ENCODE results near the gene RFFL. TPM values are rescaled to one million over a fixed set of nuclear protein-coding genes. Genes with fewer than 3 reads are reported as not detected.

Gene RFFL
- total RNA-seq, 1 experiment from 2014 or later: 29.6 TPM

DNA sequence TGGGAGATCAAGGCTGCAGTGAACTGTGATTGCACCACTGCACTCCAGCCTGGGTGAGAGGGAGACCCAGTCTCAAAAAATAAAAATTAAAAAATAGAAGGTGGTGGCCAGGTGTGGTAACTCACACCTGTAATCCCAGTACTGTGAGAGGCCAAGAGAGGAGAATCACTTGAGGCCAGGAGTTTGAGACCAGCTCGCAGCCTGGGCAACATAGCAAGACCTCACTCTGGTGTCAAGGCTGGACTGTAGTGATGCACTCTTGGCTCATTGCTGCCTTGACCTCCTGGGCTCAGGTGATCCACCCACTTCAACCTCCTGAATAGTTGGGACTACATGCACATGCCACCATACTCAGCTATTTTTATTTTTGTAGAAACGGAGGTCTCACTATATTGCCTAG lies 13.3 kb downstream of the RFFL start:
- intact Hi-C loops (cut with micrococcal nuclease; ENCODE audit: unreplicated experiment): no loop called here
- Mint-ChIP-seq H3K9me3 (ENCODE audit: unreplicated experiment) (no peaks in the 10 kb centered on the region), H3K4me3 (ENCODE audit: unreplicated experiment) (no peak overlapping the region), H3K4me1 (ENCODE audit: low read depth, unreplicated experiment) (peaks cover 34% of the 10 kb centered on the region), H3K36me3 (ENCODE audit: insufficient read depth, unreplicated experiment) (peaks cover 6% of the 10 kb centered on the region), H3K27ac (ENCODE audit: unreplicated experiment) (no peak overlapping the region), H3K27me3 (ENCODE audit: insufficient read depth, unreplicated experiment) (no peaks in the 10 kb centered on the region)
- H3K9me3 ChIP-seq: no peaks in the 10 kb centered on the region
- CTCF ChIA-PET: no interaction called here
- DNase-seq: no peak
- TF ChIP-seq, protein P1, sequence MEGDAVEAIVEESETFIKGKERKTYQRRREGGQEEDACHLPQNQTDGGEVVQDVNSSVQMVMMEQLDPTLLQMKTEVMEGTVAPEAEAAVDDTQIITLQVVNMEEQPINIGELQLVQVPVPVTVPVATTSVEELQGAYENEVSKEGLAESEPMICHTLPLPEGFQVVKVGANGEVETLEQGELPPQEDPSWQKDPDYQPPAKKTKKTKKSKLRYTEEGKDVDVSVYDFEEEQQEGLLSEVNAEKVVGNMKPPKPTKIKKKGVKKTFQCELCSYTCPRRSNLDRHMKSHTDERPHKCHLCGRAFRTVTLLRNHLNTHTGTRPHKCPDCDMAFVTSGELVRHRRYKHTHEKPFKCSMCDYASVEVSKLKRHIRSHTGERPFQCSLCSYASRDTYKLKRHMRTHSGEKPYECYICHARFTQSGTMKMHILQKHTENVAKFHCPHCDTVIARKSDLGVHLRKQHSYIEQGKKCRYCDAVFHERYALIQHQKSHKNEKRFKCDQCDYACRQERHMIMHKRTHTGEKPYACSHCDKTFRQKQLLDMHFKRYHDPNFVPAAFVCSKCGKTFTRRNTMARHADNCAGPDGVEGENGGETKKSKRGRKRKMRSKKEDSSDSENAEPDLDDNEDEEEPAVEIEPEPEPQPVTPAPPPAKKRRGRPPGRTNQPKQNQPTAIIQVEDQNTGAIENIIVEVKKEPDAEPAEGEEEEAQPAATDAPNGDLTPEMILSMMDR (IDR thresholded peaks at IDR 0.05; ENCODE audit: insufficient read depth in 1 of 2, low read depth in 1 of 2, low read length in 1 of 2, severe bottlenecking in 1 of 2, unreplicated experiment in 1 of 2): no peak
- BruUV-seq (replicated peaks): no TSS peak
- H3K27me3 ChIP-seq (replicated peaks; ENCODE audit: control insufficient read depth, insufficient read depth, low read length): no peaks in the 10 kb centered on the region
- H3K36me3 ChIP-seq (ENCODE audit: control insufficient read depth, insufficient read depth, low read length): peaks cover 2% of the 10 kb centered on the region; the same call in 1 of the 2 replicates
- POLR2A ChIA-PET: no interaction called here
- no peak overlapping the region for H3K4me3 ChIP-seq (ENCODE audit: low read depth, low read length)
- H3K4me1 ChIP-seq: peaks cover 33% of the 10 kb centered on the region

DNA sequence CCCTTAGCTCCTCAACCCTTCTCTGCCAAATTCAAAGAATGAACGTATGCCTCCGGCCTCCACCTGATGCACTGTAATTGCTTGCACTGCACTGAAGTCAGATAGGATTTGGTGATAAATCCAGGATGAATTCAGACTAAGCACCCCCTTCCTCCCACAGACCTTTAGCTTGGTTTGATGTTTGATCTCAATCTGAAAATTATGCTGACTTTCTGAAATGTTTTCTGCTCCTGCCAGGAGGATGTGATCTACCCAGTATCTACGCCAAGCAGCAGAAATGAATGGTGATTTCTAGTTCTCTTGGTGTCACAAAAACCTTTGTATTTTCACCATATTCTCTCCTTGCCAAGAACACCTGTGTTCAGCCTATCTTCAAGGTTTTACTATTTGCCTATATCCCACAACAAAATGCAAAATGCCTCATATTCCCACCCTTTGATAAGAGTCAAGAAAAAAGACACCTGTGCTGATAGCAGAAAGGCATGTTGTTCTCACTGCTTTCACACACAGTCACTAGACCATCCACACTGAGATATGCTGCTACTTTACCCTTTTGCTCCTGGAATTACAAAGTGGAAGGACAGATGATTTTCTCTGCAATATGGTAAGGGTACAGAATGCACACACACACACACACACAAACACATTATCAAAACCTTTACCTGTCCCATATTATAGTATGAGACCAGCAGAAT lies 14.7 kb downstream of the RFFL start:
- Histone ChIP-seq H3K9me3 (no peaks in the 10 kb centered on the region), H3K4me1 (peaks cover 33% of the 10 kb centered on the region), H3K27me3 (replicated peaks; ENCODE audit: control insufficient read depth, insufficient read depth, low read length) (no peaks in the 10 kb centered on the region), H3K36me3 (ENCODE audit: control insufficient read depth, insufficient read depth, low read length) (peaks cover 2% of the 10 kb centered on the region; the same call in 1 of the 2 replicates), H3K4me3 (ENCODE audit: low read depth, low read length) (no peak overlapping the region)
- ChIA-PET POLR2A (no interaction called here), CTCF (no interaction called here)
- TF ChIP-seq, protein P1 (IDR thresholded peaks at IDR 0.05; ENCODE audit: insufficient read depth in 1 of 2, low read depth in 1 of 2, low read length in 1 of 2, severe bottlenecking in 1 of 2, unreplicated experiment in 1 of 2): no peak
- peaks cover 34% of the 10 kb centered on the region for H3K4me1 Mint-ChIP-seq (ENCODE audit: low read depth, unreplicated experiment)
- H3K9me3 Mint-ChIP-seq (ENCODE audit: unreplicated experiment): no peaks in the 10 kb centered on the region
- BruUV-seq (replicated peaks): no TSS peak
- no peak for DNase-seq
- H3K36me3 Mint-ChIP-seq (ENCODE audit: insufficient read depth, unreplicated experiment): peaks cover 6% of the 10 kb centered on the region
- no peak overlapping the region for H3K27ac Mint-ChIP-seq (ENCODE audit: unreplicated experiment)
- H3K27me3 Mint-ChIP-seq (ENCODE audit: insufficient read depth, unreplicated experiment): no peaks in the 10 kb centered on the region
- intact Hi-C loops (cut with micrococcal nuclease; ENCODE audit: unreplicated experiment): no loop called here
- H3K4me3 Mint-ChIP-seq (ENCODE audit: unreplicated experiment): no peak overlapping the region

DNA sequence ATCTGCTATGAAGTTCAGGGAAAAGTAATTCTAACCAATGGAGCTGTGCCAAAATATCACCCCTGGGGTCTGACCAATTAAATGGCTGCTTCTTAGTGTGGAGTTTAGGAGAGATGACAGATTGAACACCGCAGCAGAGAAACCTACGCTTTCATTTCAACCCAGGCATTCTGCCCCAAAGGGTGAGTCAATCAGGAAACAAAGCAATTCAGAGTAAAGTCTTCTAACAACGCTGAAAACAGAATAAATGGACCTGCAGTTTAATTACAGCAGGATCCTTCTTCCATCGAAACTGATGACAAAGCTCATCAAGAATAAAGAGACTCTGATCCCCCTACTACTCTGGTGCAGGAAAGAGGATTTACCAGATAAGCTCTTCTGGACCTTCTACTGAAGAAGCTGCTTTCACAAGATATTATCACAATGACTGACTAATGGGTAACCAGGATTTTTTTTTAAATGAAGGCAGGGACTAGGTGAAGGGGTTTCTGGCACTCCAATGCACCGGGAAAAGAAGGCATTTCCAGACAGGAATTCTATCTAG lies 16.7 kb downstream of the RFFL start:
- intact Hi-C loops (cut with micrococcal nuclease; ENCODE audit: unreplicated experiment): no loop called here
- peaks cover 20% of the 10 kb centered on the region for H3K4me1 Mint-ChIP-seq (ENCODE audit: low read depth, unreplicated experiment)
- BruUV-seq (replicated peaks): no TSS peak
- Histone ChIP-seq H3K4me1 (peaks cover 25% of the 10 kb centered on the region), H3K27me3 (replicated peaks; ENCODE audit: control insufficient read depth, insufficient read depth, low read length) (no peaks in the 10 kb centered on the region), H3K4me3 (ENCODE audit: low read depth, low read length) (no peak overlapping the region), H3K36me3 (ENCODE audit: control insufficient read depth, insufficient read depth, low read length) (peaks cover 2% of the 10 kb centered on the region; the same call in 1 of the 2 replicates), H3K9me3 (no peaks in the 10 kb centered on the region)
- H3K9me3 Mint-ChIP-seq (ENCODE audit: unreplicated experiment): no peaks in the 10 kb centered on the region
- peaks cover 6% of the 10 kb centered on the region for H3K36me3 Mint-ChIP-seq (ENCODE audit: insufficient read depth, unreplicated experiment)
- DNase-seq: no peak
- no peak overlapping the region for H3K27ac Mint-ChIP-seq (ENCODE audit: unreplicated experiment)
- H3K27me3 Mint-ChIP-seq (ENCODE audit: insufficient read depth, unreplicated experiment): no peaks in the 10 kb centered on the region
- H3K4me3 Mint-ChIP-seq (ENCODE audit: unreplicated experiment): no peak overlapping the region
- TF ChIP-seq, protein P1 (IDR thresholded peaks at IDR 0.05; ENCODE audit: insufficient read depth in 1 of 2, low read depth in 1 of 2, low read length in 1 of 2, severe bottlenecking in 1 of 2, unreplicated experiment in 1 of 2): no peak
- ChIA-PET POLR2A (no interaction called here), CTCF (no interaction called here)

Data from Caco-2 (cell line).